ENCODE data around the gene RETREG3. TPM values are rescaled to one million over a fixed set of nuclear protein-coding genes. Genes with fewer than 3 reads are reported as not detected.

RETREG3 gene
- total and polyA plus RNA-seq, 9 of the 15 experiments (the other 6 are each of a cell fraction or from before 2014, with no cell fraction given), result 4.1 to 39.0 (median 16.9) TPM

- POLR2A ChIA-PET, result interaction anchor here (0.6 to 3.5 kb wide), 3 partner anchors 10 to 79 kb away, joined by 3 to 15 read pairs (median 4); partner anchors contain the start of genes RETREG3 and TUBG1
- Histone ChIP-seq H3K79me2 (ENCODE audit: control insufficient read depth, insufficient read depth, low read length) (peaks cover 41% of the 10 kb centered on the region), H3K9me1 (ENCODE audit: control insufficient read depth, insufficient read depth, low read length) (no peaks in the 10 kb centered on the region), H3K4me1 (replicated peaks in 1 of 2; ENCODE audit: control insufficient read depth in 2 of 2, insufficient read depth in 2 of 2, low read length in 2 of 2) (no peaks in the 10 kb centered on the region; a peak in 1 of 5 replicates), H3K4me3 (no peak overlapping the region), H3K27ac (ENCODE audit: extremely low read depth, low read depth, low read length) (no peak overlapping the region), H3K9ac (ENCODE audit: insufficient read depth in 1 of 2, low read depth in 2 of 2, low read length in 2 of 2) (no peak overlapping the region), H3K27me3 (ENCODE audit: control insufficient read depth in 2 of 2, insufficient read depth in 2 of 2, low read length in 2 of 2) (no peaks in the 10 kb centered on the region), H4K20me1 (replicated peaks; ENCODE audit: control insufficient read depth, insufficient read depth, low read length) (no peaks in the 10 kb centered on the region), H3K36me3 (ENCODE audit: control insufficient read depth, insufficient read depth, low read length) (peaks cover 4% of the 10 kb centered on the region; the same call in 2 of the 3 replicates), H3K4me2 (ENCODE audit: insufficient read depth, low read length) (no peak overlapping the region), H2AFZ (ENCODE audit: low read depth, low read length) (no peak overlapping the region), H3K9me3 (replicated peaks; ENCODE audit: control insufficient read depth, insufficient read depth, low read depth, low read length) (no peaks in the 10 kb centered on the region)
- intact Hi-C loops (cut with micrococcal nuclease), result no loop called here
- no peak for ATAC-seq
- 75% methylated on average over 2 of the region's 2 CpGs for WGBS (ENCODE audit: insufficient coverage, low coverage, missing lambda C conversion rate)
- DNase-seq (ENCODE audit: extremely low read depth in 1 of 4, low spot score in 3 of 4), result no peak
- no peak for FAIRE-seq
- TF ChIP-seq PHTF2 (CRISPR knock-in tag; IDR thresholded peaks at IDR 0.05) (no peak), XRCC4 (IDR thresholded peaks at IDR 0.05; ENCODE audit: extremely low read depth, insufficient read depth, insufficient read length) (no peak), MLX (CRISPR knock-in tag; conservative IDR thresholded peaks at IDR 0.05) (no peak), SAP30 (IDR thresholded peaks at IDR 0.05; ENCODE audit: borderline replicate concordance, insufficient read depth, low read depth, low read length, poor library complexity, severe bottlenecking) (no peak)
- TF ChIP-seq, protein P1, sequence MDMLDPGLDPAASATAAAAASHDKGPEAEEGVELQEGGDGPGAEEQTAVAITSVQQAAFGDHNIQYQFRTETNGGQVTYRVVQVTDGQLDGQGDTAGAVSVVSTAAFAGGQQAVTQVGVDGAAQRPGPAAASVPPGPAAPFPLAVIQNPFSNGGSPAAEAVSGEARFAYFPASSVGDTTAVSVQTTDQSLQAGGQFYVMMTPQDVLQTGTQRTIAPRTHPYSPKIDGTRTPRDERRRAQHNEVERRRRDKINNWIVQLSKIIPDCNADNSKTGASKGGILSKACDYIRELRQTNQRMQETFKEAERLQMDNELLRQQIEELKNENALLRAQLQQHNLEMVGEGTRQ (CRISPR knock-in tag; IDR thresholded peaks at IDR 0.05), result no peak
- in situ Hi-C loops (cut with MboI), result no loop called here
- CTCF ChIA-PET (ENCODE audit: low intra/inter-chr PET ratio), result no interaction called here
- BruUV-seq (replicated peaks), result no TSS peak
Measured at GRCh38 chr17:42598905-42599304, 10.3 kb downstream of the RETREG3 start.
